ENCODE results near the gene FAM3D.

DNA sequence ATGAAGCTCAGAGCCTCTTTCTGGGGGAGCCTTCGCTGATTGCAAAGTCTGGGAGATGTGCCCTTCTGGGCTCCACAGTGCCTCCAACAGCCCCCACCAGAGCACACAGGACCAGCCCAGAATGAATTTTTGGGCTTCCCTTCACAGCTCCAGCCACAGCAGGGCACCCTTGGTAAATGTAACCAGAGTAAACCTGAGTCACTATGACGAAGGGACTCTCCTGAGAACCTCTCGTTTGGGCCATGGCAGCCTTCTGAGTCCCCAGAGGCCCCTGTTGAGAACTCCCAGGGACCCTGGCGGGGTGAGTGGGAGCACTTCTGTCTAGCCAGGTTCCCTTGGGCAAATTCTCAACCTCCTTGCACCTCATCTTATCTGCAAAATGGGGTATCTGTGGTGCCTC, 20.8 kb downstream of the FAM3D start:
- TF ChIP-seq, protein P1, sequence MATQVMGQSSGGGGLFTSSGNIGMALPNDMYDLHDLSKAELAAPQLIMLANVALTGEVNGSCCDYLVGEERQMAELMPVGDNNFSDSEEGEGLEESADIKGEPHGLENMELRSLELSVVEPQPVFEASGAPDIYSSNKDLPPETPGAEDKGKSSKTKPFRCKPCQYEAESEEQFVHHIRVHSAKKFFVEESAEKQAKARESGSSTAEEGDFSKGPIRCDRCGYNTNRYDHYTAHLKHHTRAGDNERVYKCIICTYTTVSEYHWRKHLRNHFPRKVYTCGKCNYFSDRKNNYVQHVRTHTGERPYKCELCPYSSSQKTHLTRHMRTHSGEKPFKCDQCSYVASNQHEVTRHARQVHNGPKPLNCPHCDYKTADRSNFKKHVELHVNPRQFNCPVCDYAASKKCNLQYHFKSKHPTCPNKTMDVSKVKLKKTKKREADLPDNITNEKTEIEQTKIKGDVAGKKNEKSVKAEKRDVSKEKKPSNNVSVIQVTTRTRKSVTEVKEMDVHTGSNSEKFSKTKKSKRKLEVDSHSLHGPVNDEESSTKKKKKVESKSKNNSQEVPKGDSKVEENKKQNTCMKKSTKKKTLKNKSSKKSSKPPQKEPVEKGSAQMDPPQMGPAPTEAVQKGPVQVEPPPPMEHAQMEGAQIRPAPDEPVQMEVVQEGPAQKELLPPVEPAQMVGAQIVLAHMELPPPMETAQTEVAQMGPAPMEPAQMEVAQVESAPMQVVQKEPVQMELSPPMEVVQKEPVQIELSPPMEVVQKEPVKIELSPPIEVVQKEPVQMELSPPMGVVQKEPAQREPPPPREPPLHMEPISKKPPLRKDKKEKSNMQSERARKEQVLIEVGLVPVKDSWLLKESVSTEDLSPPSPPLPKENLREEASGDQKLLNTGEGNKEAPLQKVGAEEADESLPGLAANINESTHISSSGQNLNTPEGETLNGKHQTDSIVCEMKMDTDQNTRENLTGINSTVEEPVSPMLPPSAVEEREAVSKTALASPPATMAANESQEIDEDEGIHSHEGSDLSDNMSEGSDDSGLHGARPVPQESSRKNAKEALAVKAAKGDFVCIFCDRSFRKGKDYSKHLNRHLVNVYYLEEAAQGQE (IDR thresholded peaks at IDR 0.05; ENCODE audit: insufficient read depth in 1 of 2, low read depth in 2 of 2, low read length in 1 of 2), result no peak
- no peak for TF ChIP-seq SIN3A (IDR thresholded peaks at IDR 0.05; ENCODE audit: borderline replicate concordance, insufficient read depth, low read depth, low read length)
- TF ChIP-seq, protein P2, sequence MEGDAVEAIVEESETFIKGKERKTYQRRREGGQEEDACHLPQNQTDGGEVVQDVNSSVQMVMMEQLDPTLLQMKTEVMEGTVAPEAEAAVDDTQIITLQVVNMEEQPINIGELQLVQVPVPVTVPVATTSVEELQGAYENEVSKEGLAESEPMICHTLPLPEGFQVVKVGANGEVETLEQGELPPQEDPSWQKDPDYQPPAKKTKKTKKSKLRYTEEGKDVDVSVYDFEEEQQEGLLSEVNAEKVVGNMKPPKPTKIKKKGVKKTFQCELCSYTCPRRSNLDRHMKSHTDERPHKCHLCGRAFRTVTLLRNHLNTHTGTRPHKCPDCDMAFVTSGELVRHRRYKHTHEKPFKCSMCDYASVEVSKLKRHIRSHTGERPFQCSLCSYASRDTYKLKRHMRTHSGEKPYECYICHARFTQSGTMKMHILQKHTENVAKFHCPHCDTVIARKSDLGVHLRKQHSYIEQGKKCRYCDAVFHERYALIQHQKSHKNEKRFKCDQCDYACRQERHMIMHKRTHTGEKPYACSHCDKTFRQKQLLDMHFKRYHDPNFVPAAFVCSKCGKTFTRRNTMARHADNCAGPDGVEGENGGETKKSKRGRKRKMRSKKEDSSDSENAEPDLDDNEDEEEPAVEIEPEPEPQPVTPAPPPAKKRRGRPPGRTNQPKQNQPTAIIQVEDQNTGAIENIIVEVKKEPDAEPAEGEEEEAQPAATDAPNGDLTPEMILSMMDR (IDR thresholded peaks at IDR 0.05), result no peak

All from Panc1 (cell line).